SK-N-SH treated with all-trans-retinoic acid at 6 μM for 48 hours (cell line): ENCODE measurements around the gene THAP3.
"Not testable (repeated sequence)": the region's sequence is repeated elsewhere in the genome, so short reads cannot be mapped to it uniquely, and the experiment has no call there.

ENCODE experiments used
- ATAC-seq: fragments of 200-7000 bp; cut with Tn5 transposase; 3 replicates; pipeline ENCODE4 v1.9.1; 2020; ENCODE audit warnings: mild to moderate bottlenecking, moderate library complexity
- ARNTL ChIP-seq: fragments of 450-650 bp; formaldehyde crosslinking; IDR thresholded peaks from 2 replicates; pipeline ENCODE4 v1.5.0; 2020; ENCODE audit warnings: low read depth, mild to moderate bottlenecking, moderate library complexity, borderline replicate concordance
- BACH2 ChIP-seq: fragments of 250-450 bp; sonication (Bioruptor Pico); IDR thresholded peaks from 2 replicates; pipeline ENCODE4 v1.9.0; 2021; ENCODE audit warnings: mild to moderate bottlenecking, borderline replicate concordance
- CSDC2 ChIP-seq: fragments of 250-450 bp; sonication (Bioruptor Pico); IDR thresholded peaks from 2 replicates; pipeline ENCODE4 v1.5.0; 2020; ENCODE audit warnings: mild to moderate bottlenecking, moderate library complexity
- CSRNP3 ChIP-seq: fragments of 250-450 bp; sonication (Bioruptor Pico); IDR thresholded peaks from 2 replicates; pipeline ENCODE4 v1.5.1; 2021; ENCODE audit warnings: mild to moderate bottlenecking, moderate library complexity
- ESRRG ChIP-seq: fragments of 250-450 bp; sonication (Bioruptor Pico); IDR thresholded peaks from 2 replicates; pipeline ENCODE4 v1.6.1; 2021; ENCODE audit warnings: mild to moderate bottlenecking
- GLIS3 ChIP-seq: fragments of 250-450 bp; sonication (Bioruptor Pico); IDR thresholded peaks from 2 replicates; pipeline ENCODE4 v1.5.0; 2020; ENCODE audit warnings: mild to moderate bottlenecking, moderate library complexity
- OSR1 ChIP-seq: fragments of 250-450 bp; sonication (Bioruptor Pico); IDR thresholded peaks from 2 replicates; pipeline ENCODE4 v1.8.0; 2022; ENCODE audit warnings: moderate library complexity, mild to moderate bottlenecking, inconsistent platforms
- PPARA ChIP-seq: fragments of 250-450 bp; sonication (Bioruptor Pico); IDR thresholded peaks from 2 replicates; pipeline ENCODE4 v1.5.0; 2020; ENCODE audit warnings: mild to moderate bottlenecking, borderline replicate concordance
- RARB ChIP-seq: fragments of 250-450 bp; sonication (Bioruptor Pico); IDR thresholded peaks from 2 replicates; pipeline ENCODE4 v1.8.0; 2021; ENCODE audit warnings: mild to moderate bottlenecking, moderate library complexity
- SNAI2 ChIP-seq: fragments of 250-450 bp; sonication (Bioruptor Pico); IDR thresholded peaks from 2 replicates; pipeline ENCODE4 v1.5.0; 2020; ENCODE audit warnings: mild to moderate bottlenecking, moderate library complexity
- TCF4 ChIP-seq: fragments of 250-450 bp; sonication (Bioruptor Pico); IDR thresholded peaks from 2 replicates; pipeline ENCODE4 v1.8.0; 2021; ENCODE audit warnings: mild to moderate bottlenecking, moderate library complexity, borderline replicate concordance
- TOX ChIP-seq: fragments of 250-450 bp; sonication (Bioruptor Pico); IDR thresholded peaks from 2 replicates; pipeline ENCODE4 v1.8.0; 2021; ENCODE audit warnings: mild to moderate bottlenecking, moderate library complexity, borderline replicate concordance
- ZC3H10 ChIP-seq: fragments of 250-450 bp; sonication (Bioruptor Pico); IDR thresholded peaks from 2 replicates; pipeline ENCODE4 v1.5.1; 2021; ENCODE audit warnings: mild to moderate bottlenecking, moderate library complexity
- ZFP3 ChIP-seq: fragments of 250-450 bp; sonication (Bioruptor Pico); IDR thresholded peaks from 2 replicates; pipeline ENCODE4 v1.5.0; 2020; ENCODE audit warnings: mild to moderate bottlenecking, moderate library complexity
- ZFP30 ChIP-seq: fragments of 450-650 bp; formaldehyde crosslinking; IDR thresholded peaks from 2 replicates; pipeline ENCODE4 v1.5.0; 2022; ENCODE audit warnings: mild to moderate bottlenecking, moderate library complexity
- ZNF565 ChIP-seq: fragments of 450-650 bp; formaldehyde crosslinking; conservative IDR thresholded peaks from 2 replicates; pipeline ENCODE4 v1.5.0; 2020; ENCODE audit warnings: low read depth, mild to moderate bottlenecking, moderate library complexity
- ZNF70 ChIP-seq: fragments of 450-650 bp; formaldehyde crosslinking; IDR thresholded peaks from 2 replicates; pipeline ENCODE4 v1.5.0; 2020; ENCODE audit warnings: mild to moderate bottlenecking, moderate library complexity
- TF ChIP-seq, protein P1 (sequence below): fragments of 250-450 bp; sonication (Bioruptor Pico); IDR thresholded peaks from 2 replicates; pipeline ENCODE4 v1.5.1; 2020; ENCODE audit warnings: low read depth, mild to moderate bottlenecking, moderate library complexity
- TF ChIP-seq, protein P2 (sequence below): fragments of 250-450 bp; sonication (Bioruptor Pico); IDR thresholded peaks from 2 replicates; pipeline ENCODE4 v1.8.0; 2020; ENCODE audit warnings: mild to moderate bottlenecking, moderate library complexity, borderline replicate concordance
- TF ChIP-seq, protein P3 (sequence below): fragments of 250-450 bp; sonication (Bioruptor Pico); IDR thresholded peaks from 2 replicates; pipeline ENCODE4 v1.5.0; 2020; ENCODE audit warnings: mild to moderate bottlenecking, moderate library complexity
- TF ChIP-seq, protein P4 (sequence below): fragments of 250-450 bp; sonication (Bioruptor Pico); IDR thresholded peaks from 2 replicates; pipeline ENCODE4 v1.8.0; 2021; ENCODE audit warnings: low read depth, mild to moderate bottlenecking, moderate library complexity, borderline replicate concordance

THAP3 gene

DNA sequence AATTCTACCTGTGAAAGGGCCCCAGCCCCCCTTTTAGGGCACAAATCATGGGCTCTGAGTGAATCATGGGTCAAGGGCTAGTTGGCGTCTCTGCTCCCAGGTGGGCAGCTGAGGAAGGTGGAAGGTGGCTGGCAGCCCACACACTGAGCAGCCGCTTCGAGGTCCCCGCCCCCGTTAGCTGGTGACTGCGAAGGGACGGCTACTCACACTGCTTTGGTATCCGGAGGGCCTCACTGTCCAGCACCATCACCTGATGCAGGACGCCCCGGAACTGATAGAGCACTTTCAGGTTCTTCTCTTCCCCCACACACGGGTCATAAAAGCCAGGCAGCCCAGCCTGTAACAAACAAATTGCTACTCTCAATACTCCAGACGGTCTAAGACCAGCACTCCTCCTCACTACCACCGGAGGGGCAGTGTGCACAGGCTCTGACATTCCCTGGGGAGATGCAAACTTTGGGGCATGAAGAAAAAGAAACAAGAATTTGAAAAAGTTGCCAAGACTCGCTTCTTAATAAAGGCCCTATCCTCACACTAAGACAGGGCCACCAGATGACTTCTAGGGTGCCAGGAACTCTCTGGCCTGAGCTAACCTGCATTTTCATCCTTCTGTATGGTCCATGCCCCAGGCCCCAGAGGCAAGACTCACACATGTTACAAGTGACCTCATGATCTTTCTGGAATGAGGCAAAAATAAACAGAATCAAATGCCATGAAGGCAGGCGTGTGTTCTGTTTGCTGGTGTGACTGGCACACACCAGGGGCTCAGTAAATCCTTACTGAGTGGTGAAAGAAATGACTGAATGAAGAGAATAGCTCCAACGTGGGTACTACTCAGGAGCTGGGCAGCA lies 11.5 kb downstream of the THAP3 start:
- no peak for ATAC-seq
- TF ChIP-seq OSR1 (CRISPR knock-in tag) (no peak), TOX (CRISPR knock-in tag) (no peak), PPARA (no peak), GLIS3 (CRISPR knock-in tag) (no peak), ZFP30 (no peak), ZNF565 (CRISPR knock-in tag) (no peak), SNAI2 (CRISPR knock-in tag) (no peak), ESRRG (no peak), RARB (CRISPR knock-in tag) (no peak)
- TF ChIP-seq, protein P1, sequence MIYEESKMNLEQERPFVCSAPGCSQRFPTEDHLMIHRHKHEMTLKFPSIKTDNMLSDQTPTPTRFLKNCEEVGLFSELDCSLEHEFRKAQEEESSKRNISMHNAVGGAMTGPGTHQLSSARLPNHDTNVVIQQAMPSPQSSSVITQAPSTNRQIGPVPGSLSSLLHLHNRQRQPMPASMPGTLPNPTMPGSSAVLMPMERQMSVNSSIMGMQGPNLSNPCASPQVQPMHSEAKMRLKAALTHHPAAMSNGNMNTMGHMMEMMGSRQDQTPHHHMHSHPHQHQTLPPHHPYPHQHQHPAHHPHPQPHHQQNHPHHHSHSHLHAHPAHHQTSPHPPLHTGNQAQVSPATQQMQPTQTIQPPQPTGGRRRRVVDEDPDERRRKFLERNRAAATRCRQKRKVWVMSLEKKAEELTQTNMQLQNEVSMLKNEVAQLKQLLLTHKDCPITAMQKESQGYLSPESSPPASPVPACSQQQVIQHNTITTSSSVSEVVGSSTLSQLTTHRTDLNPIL (CRISPR knock-in tag) = no peak
- TF ChIP-seq, all 23 proteins: peak for 0

- ATAC-seq = not testable (repeated sequence)
Measured at GRCh38 chr1:6636778-6637177, 12.1 kb downstream of the THAP3 start.

DNA sequence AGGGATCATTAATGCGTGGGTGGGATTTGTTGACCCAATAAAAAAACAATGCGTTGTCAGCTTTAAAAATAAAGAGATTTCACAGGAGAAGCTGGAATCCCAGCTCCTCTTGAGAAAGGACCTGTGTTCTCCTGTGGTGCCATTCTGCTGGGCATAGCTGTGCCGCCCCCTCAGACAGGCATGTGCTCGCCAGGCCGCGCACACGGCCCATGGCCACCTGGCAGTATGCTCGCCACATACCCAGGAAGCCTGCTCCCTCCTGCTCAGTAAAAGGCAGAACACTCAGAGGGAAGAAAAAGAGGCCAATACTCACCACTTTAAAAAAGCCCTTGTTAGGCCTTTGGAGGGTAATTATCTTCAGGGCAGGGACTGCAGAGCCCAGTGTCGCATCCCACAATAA lies 13.1 kb downstream of the THAP3 start:
- ATAC-seq = no peak

More for the DNA sequence above, 13.1 kb downstream of the THAP3 start:
- TF ChIP-seq SNAI2 (CRISPR knock-in tag) (no peak), CSDC2 (no peak), TCF4 (CRISPR knock-in tag) (no peak), ZC3H10 (CRISPR knock-in tag) (no peak), TOX (CRISPR knock-in tag) (no peak), PPARA (no peak), ZNF565 (CRISPR knock-in tag) (no peak), CSRNP3 (CRISPR knock-in tag) (no peak), ZFP30 (no peak), RARB (CRISPR knock-in tag) (no peak), ESRRG (no peak), BACH2 (CRISPR knock-in tag) (no peak), ZFP3 (CRISPR knock-in tag) (no peak), ARNTL (CRISPR knock-in tag) (no peak), OSR1 (CRISPR knock-in tag) (no peak), ZNF70 (CRISPR knock-in tag) (no peak)
- TF ChIP-seq, protein P2, sequence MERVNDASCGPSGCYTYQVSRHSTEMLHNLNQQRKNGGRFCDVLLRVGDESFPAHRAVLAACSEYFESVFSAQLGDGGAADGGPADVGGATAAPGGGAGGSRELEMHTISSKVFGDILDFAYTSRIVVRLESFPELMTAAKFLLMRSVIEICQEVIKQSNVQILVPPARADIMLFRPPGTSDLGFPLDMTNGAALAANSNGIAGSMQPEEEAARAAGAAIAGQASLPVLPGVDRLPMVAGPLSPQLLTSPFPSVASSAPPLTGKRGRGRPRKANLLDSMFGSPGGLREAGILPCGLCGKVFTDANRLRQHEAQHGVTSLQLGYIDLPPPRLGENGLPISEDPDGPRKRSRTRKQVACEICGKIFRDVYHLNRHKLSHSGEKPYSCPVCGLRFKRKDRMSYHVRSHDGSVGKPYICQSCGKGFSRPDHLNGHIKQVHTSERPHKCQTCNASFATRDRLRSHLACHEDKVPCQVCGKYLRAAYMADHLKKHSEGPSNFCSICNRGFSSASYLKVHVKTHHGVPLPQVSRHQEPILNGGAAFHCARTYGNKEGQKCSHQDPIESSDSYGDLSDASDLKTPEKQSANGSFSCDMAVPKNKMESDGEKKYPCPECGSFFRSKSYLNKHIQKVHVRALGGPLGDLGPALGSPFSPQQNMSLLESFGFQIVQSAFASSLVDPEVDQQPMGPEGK = no peak
- TF ChIP-seq, protein P3, sequence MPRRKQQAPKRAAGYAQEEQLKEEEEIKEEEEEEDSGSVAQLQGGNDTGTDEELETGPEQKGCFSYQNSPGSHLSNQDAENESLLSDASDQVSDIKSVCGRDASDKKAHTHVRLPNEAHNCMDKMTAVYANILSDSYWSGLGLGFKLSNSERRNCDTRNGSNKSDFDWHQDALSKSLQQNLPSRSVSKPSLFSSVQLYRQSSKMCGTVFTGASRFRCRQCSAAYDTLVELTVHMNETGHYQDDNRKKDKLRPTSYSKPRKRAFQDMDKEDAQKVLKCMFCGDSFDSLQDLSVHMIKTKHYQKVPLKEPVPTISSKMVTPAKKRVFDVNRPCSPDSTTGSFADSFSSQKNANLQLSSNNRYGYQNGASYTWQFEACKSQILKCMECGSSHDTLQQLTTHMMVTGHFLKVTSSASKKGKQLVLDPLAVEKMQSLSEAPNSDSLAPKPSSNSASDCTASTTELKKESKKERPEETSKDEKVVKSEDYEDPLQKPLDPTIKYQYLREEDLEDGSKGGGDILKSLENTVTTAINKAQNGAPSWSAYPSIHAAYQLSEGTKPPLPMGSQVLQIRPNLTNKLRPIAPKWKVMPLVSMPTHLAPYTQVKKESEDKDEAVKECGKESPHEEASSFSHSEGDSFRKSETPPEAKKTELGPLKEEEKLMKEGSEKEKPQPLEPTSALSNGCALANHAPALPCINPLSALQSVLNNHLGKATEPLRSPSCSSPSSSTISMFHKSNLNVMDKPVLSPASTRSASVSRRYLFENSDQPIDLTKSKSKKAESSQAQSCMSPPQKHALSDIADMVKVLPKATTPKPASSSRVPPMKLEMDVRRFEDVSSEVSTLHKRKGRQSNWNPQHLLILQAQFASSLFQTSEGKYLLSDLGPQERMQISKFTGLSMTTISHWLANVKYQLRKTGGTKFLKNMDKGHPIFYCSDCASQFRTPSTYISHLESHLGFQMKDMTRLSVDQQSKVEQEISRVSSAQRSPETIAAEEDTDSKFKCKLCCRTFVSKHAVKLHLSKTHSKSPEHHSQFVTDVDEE = no peak
- TF ChIP-seq, protein P1 (CRISPR knock-in tag) = no peak
- TF ChIP-seq, protein P4, sequence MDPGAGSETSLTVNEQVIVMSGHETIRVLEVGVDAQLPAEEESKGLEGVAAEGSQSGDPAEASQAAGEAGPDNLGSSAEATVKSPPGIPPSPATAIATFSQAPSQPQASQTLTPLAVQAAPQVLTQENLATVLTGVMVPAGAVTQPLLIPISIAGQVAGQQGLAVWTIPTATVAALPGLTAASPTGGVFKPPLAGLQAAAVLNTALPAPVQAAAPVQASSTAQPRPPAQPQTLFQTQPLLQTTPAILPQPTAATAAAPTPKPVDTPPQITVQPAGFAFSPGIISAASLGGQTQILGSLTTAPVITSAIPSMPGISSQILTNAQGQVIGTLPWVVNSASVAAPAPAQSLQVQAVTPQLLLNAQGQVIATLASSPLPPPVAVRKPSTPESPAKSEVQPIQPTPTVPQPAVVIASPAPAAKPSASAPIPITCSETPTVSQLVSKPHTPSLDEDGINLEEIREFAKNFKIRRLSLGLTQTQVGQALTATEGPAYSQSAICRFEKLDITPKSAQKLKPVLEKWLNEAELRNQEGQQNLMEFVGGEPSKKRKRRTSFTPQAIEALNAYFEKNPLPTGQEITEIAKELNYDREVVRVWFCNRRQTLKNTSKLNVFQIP = no peak
